HG03575 (cell line): ENCODE measurements around the gene DOCK10.

Experiments used
- ATAC-seq: cut with Tn5 transposase; IDR thresholded peaks from one replicate; pipeline ENCODE4 v1.9.1; 2021; ENCODE audit not compliant: unreplicated experiment, insufficient number of reproducible peaks, low FRiP score; ENCODE audit errors: extremely low read depth

Gene DOCK10

DNA sequence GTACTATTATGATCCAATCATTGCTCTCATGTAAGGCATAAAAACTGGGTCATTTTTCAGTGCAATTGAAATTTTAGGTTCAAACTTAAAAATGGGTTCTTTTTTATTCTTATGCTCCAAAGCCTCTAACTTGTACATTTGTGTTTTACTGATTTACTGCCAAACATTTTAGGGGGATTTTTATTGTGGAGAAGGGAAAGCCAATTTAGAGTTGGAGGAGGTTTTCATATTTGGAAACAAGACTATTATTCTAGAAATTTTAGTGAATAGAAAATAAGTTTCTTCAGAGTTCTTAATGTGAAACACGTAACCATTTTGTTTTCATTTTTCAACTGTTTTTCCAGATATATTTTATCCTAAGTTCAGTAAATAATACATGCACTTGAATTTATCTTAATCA, 138.6 kb downstream of the DOCK10 start:
- ATAC-seq = no peak

DNA sequence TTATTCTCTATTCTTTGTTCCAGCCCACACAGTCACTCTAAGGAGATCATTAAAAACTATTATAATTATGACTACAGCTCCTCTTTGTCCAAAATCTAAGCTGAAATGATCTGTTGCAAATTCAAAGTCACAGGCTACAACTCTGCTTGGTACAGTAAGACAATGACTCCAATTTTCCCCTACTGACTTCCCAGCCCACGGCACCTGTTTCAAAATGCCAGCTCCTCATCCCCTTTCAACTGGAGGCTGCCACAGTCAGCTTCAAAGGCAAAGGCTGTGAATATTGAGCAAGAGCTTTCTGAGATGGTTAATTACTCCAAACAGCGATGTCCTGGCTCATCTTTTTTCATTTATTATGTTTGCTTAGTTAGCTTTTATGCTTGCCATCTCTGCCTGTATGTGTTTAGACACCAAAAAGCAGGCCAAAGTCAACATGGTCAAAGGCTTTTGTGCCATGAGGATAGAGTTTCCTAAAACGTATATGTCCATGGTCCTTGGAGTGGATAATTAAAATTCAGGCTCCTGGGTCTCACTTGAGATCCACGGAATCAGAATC, 141.1 kb downstream of the DOCK10 start:
- no peak for ATAC-seq

DNA sequence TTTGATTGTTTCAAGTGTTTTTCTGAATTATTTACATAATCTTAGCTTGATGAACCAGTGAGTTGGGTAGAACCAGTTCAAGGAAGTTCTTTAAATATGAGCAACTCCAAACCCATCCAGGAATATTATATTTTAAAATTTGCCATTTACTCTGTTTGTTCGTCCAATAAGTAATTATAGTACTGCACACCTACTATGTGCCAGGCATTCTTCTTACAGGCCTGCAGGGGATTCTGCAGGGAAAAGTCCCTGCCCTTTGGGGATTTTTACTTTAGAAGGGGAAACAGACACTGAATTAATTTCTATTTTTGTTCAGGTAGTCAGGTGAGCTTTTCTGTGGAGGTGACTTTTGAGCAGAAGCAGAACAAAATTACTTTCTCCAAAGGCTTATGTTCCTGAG, 146.9 kb downstream of the DOCK10 start:
- ATAC-seq = no peak

DNA sequence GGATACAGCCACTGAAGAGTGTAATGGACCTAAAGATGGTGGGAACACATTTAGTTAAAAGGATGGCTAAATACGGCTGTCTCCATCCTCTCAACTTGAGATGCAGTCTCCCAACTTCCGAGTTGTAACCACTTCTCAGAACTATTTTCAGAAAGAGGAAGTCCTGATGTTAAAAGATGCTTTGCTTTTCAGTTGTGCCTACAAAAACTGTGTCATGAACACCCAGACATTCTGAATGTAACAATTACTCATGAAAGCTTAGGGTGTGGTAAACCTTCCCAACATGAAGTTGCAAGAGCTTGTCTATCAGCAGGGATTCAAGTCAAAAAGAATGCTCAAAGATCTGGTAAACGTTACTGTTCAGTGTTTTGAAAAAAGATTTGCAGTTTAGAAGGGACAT, 147.9 kb downstream of the DOCK10 start:
- peak; percentile 73 for ATAC-seq

DNA sequence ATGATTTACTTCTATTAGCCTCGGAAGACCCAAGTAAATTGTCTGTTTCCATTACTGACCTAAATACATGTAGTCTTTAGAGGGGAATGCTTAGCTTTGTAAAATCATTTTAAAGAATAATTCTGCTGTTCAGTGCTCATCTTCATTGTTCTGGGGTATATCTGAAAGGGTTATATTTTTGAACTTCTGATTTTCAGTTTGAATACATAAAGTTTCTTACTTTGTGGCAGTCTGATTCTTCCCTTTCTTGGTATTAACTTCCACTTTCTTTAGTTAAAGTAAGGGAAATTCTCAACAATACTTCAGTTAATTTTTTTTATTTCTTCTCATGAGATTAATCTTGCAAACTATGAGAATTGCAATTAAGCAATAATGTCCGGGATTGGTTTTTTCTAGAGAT, 148.4 kb downstream of the DOCK10 start:
- no peak for ATAC-seq

DNA sequence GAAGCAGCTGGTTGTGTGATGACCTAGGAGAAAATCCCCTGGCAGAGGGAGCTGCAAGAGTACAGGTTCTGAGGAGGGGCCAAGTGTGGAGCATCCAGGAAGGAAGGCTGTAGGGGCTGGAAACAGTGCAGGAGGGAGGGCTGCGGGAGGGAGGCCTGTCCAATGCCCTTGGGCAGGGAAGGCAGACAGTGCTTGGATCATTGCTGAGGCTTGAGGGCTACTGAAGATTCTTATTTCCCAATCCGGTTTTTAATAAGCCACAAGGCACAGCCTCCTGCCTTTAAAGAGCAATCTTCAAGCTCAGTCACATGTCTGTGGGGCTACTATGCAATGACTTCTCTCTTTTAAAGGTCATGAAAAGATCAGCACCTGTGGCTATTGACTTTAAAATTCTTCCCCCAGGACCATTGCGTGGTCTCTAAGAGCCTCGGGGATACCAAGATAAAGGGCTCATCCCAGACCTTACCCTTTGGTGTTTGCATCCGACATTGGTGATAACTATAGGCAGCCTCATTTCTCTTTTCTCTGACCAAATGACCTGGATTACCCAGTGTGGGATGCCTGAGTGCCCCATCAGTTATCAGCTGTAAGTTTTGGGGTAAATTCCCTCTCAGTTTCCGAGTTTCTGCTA, 149.6 kb downstream of the DOCK10 start:
- no peak for ATAC-seq

DNA sequence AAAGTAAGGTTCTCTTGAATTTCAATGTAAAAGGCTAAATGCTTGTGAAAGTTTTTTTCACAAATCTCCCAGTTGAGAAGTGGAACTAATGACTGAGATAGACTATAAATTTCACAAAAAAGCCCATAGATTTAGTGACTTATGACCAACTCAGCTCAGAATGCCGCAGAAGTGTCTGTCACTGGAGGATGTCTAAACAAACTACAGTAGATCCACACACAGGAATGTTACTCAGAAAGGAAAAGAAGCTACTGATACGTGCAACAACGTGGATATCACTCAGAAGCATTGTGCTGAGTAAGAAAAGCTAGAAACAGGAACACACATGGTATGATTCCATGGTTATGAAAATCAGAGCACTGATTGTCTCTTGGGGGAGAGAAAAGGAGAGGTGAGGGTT, 151.9 kb downstream of the DOCK10 start:
- ATAC-seq = no peak

DNA sequence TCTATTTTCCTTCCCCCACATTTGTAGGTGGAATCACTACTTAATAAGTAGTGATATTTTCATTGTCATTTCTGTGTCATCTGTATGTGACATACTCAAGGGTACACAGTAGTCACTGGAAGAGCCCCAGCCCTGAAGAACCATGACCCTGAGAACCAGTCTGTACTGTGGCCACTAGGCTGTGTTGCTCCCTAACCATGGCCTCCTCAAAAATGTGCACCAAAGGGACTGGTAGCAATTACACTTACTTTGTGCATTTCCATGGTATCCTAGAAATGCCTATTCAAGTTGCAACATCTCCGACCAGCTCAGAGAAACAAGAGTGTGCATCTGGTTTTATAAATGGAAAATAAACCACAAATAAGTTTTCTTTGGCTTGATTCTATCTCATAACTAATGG, 155.1 kb downstream of the DOCK10 start:
- no peak for ATAC-seq

DNA sequence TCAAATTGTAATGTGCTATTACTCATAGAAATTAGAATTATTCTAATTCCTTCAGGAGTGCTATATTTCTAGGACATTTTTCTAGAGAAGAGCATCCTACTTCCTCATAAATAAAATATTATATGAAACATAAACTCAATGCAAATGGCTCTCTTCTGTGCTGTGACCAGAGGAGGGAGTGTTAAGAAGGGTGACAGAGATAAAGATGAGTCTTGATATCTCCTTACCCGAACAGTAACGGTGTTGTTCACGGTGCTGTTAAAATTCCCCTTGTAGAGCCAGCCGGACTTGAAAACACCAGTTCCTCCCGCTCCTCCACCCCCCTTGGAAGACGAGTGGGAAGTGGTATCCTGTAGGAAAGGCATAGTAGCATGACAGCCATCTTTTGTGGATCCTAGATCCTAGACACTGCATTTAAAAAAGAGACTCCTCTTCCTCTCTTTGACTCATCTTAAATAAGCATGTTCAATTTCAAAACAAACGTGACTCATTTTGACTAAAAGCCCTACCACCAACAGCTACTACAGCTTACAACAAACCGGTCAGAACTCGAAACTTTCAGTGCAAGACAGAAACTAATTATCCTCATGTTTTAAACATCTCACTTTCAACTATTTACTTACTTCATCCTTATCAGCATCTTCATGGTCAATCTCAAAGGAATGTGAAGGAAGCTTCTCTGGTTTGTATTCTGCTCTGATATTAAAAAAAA, 156.3 kb downstream of the DOCK10 start:
- no peak for ATAC-seq

DNA sequence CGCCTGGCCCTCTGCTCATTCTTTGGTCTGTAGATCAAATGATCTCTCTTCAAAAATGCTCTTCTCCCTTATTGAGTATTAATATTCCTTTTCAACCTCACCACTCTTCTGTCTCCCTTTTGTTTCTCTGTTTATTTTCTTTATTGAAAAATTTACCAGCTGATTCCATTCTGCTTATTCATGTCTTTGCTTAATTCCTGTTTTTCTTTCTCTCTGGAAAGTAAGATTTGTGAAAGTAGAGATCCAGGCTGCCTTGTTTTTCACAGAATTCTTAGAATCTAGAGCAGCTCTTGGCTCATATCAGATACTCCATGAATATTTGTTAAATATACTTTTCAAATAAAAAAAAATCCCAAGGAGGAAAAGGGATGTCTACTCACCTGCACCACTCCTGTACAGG, 157.0 kb downstream of the DOCK10 start:
- ATAC-seq = no peak

DNA sequence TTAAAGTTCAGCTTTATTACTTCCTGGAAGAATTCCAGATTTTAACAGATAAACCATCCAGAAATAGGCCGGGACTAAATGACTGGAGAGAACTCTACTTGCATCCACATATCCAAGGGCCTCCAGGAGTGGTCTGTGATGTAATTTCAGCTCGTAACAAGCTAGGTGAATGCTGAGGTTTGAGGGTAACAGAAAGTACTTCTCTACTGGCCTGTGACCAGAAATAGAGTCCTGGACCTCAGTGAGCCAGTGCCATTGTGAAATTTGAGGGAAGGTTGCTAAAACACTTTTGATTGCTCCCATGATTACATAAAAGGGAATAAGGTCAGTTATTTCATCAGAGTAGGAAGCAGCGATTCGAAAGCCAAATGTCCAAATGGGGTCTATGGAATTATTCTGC, 158.1 kb downstream of the DOCK10 start:
- no peak for ATAC-seq

DNA sequence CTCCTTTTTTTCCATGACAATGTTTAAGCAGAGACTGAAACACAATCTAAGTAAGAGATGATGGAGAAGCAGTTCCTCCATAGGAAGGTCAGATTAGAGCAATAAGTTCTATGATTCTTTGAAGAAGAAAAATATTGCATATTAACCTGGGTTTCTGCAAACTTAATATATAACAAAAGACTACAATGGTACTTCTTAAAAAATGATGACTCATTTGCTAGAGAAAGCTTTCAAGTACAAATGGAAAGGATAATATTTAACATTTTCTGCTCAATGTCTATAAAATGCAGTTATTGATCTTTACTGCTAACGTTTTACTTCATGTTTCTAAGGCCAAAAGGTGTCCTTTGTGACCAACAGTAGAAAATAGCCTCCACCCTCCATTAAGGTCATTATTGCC, 158.6 kb downstream of the DOCK10 start:
- no peak for ATAC-seq

DNA sequence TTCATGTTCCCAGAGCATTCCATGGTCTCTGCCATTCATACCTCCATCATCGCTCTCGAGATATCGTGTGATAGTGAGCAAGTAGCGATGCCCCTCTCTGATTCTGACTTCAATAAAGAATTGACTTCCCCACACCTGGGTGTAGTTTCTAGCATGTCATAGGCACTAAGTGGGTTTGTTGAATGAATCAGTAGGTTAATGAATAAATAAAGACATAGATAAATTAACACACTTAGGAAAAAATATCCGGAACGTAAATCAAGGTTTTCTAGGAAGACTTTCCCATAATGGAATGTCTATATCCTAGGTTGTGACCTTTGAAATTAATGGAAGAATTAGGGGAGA, 159.1 kb downstream of the DOCK10 start:
- no peak for ATAC-seq

DNA sequence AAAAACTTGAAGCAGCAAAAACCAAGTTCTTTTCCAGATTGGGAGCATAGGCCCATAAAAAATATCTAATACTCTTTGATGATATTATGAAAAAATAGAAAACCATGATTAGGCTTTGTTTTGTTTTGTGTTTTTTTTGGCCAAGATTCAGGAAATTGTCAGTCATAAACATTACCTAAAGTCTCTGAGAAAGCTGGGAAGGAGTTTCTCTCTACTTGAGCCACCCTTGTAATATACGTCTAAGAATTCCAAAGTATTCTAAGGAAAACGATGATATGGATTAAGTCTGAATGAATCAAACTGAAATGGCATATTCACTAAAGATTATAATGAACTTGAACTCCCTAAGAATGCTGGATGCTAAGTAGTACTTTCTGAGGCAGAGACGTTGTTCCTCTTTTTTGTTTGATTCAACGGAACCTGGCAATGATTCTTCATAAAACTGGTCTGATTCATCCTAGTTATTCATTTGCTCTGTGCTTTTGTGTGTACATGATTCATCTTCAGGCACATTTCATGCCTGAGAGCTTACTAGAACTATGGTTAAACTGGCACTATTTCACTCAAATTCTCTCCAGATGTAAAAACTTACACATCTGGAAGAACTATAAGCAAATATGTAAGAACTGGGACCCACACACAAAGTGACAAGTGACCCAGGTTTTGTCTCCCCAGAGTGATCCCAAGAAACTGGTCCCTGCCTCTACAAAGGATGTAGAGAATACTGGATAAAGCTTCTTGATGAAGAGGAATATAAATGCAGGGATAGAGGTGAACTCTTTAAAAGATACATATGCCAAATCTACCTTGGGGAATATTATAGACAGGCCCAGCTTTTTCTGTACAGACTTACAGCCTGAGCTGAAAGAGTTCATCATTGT, 159.7 kb downstream of the DOCK10 start:
- no peak for ATAC-seq

DNA sequence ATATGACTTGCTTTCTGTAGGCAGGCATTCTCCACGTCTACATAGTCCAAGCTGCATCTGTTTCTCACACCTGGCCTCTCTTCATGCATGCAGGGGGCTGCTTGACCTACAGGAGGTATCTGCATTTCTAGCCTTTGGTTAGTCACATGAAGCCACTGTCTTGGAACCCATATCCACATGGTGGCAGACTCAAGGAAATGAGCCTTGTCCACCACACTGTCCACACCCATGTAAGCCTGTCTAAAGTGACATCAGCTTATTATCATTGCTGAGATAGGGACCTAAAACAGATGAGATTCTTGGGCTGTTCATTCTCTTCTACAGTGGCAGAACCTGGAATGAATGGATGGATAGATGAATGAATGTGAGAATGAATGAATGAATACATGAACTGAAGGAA, 160.4 kb downstream of the DOCK10 start:
- ATAC-seq = no peak

DNA sequence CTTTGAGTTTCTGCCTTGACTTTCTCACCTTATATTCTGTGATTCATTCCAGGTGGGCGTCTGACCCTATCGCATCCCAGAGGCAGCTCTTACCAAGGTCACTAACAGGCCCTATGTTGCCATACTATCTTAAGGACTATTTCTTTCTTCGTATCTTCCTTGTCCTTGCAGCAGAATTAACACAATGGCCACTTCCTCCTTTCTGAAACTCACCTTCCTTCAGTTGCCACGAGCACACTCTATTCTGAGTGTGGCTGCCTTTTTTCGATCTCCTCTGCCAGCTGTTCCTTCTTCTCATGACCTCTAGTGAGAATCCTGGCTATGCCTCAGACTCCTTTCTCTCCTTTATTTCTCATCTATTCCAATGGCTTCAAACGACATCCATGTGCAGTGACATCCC, 165.7 kb downstream of the DOCK10 start:
- no peak for ATAC-seq

DNA sequence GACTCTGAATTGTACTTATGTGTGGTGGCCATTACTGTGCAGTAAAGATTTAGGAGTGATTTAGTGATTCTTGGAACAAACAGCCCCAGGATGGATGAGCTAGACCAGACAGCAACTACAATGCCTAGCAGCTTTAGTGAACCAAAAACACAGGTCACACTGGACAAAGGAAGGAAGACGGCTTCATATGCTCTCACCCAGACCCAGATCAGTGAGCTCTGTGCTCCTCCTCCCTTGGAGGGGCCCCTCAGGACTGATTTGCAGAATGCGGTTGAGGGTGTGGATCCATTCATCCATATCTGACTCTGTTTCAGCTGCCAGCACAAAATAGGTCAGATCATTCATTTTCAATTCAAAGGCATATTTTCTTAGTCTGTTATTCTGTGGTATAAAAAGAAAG, 166.4 kb downstream of the DOCK10 start:
- ATAC-seq = no peak

DNA sequence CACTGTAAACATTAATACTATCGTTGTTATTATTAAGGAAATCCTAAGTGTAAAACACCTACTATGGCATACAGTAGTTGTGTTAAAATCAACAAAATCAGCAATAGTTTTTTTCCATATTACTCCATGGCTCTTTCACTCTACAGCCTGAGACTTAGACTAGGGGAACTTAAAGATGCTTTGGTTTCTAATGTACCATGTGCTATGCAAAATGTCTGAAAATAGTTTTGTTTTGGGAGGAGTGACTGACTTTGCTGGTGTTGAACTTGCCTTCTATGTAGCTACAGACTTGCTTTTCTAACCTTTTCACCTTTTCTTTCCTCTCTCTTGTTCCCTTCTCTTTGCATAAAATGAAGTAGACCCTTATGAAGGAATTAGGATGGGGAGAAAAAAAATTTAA, 167.1 kb downstream of the DOCK10 start:
- ATAC-seq = no peak

DNA sequence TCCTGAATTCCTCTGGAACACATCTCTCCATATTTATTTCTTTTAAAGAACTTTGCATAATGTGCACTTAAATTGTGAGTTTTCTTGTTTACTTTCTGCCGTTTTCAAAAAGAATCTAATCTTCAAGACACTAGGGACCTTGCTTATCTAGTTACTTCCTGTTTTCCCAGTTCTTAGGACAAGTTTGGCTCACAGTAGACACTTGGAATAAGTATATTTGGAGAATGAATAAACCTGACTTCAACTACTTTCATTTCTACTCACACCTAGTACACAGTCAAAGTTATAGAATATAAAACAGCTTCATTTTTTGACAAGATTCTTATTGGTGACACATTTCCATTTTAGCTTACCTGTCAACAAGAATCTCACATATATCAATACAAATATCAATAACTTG, 170.5 kb downstream of the DOCK10 start:
- no peak for ATAC-seq

DNA sequence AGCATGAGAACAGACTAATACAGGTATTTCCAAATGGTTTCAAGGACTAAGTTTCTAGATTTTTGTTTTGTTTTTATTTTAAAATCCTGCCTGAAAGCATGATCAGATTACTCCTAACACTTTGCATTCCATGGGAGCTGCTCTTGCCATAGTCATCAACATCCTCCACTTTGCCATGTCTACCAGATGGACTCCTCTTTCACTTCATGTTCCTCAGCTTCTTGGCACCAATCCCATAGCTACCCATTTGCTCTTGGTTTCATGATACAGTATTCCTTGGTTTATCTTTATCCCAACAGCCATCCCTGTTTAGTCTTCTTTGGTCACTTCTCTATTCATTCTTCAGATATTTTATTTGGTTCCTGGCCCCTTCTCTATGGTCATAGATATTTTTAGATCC, 171.9 kb downstream of the DOCK10 start:
- no peak for ATAC-seq
